ENCODE data around the gene ABHD5.

The ABHD5 gene

GRCh38 chr3:43686333-43686699 lies 4.4 kb upstream of the ABHD5 start:
- DNase-seq, result no peak

GRCh38 chr3:43686700-43687498 lies 3.8 kb upstream of the ABHD5 start:
- DNase-seq, result no peak

- DNase-seq, result no peak
Measured at GRCh38 chr3:43687499-43687811, 3.3 kb upstream of the ABHD5 start.

- DNase-seq, result no peak
Measured at GRCh38 chr3:43688245-43688650, 2.5 kb upstream of the ABHD5 start.

GRCh38 chr3:43689166-43689565 lies 1.6 kb upstream of the ABHD5 start:
- no peak for DNase-seq

GRCh38 chr3:43689766-43690399 lies 855 bp upstream of the ABHD5 start:
- DNase-seq, result no peak

- DNase-seq, result no peak
Measured at GRCh38 chr3:43691120-43691995, 620 bp downstream of the ABHD5 start.

GRCh38 chr3:43692085-43692855 lies 1.5 kb downstream of the ABHD5 start:
- DNase-seq, result no peak

GRCh38 chr3:43692971-43693370 lies 2.2 kb downstream of the ABHD5 start:
- DNase-seq, result no peak

GRCh38 chr3:43693594-43693993 lies 2.9 kb downstream of the ABHD5 start:
- DNase-seq, result no peak

- no peak for DNase-seq
Measured at GRCh38 chr3:43695443-43695842, 4.7 kb downstream of the ABHD5 start.

- DNase-seq, result no peak
Measured at GRCh38 chr3:43695863-43696262, 5.1 kb downstream of the ABHD5 start.

GRCh38 chr3:43696441-43696840 lies 5.7 kb downstream of the ABHD5 start:
- DNase-seq, result no peak

- DNase-seq, result no peak
Measured at GRCh38 chr3:43696881-43697280, 6.1 kb downstream of the ABHD5 start.

GRCh38 chr3:43699864-43700263 lies 9.1 kb downstream of the ABHD5 start:
- DNase-seq, result no peak

GRCh38 chr3:43704697-43705096 lies 14.0 kb downstream of the ABHD5 start:
- DNase-seq, result no peak

- no peak for DNase-seq
Measured at GRCh38 chr3:43706342-43706741, 15.6 kb downstream of the ABHD5 start.

GRCh38 chr3:43707266-43707665 lies 16.5 kb downstream of the ABHD5 start:
- no peak for DNase-seq

- no peak for DNase-seq
Measured at GRCh38 chr3:43707998-43708397, 17.3 kb downstream of the ABHD5 start.

GRCh38 chr3:43709022-43709421 lies 18.3 kb downstream of the ABHD5 start:
- no peak for DNase-seq

- no peak for DNase-seq
Measured at GRCh38 chr3:43710607-43711006, 19.9 kb downstream of the ABHD5 start.

GRCh38 chr3:43718296-43718695 lies 27.6 kb downstream of the ABHD5 start:
- DNase-seq, result no peak

GRCh38 chr3:43723121-43723734 lies 32.5 kb downstream of the ABHD5 start:
- no peak for DNase-seq
